NT2/D1 (cell line): ENCODE data around the gene OMP.

Experiments used
- SUZ12 ChIP-seq: IDR thresholded peaks from 2 replicates; pipeline ENCODE4 v1.6.1; 2011; ENCODE audit not compliant: insufficient read length, insufficient read depth; ENCODE audit errors: extremely low read depth
- YY1 ChIP-seq: IDR thresholded peaks from 2 replicates; pipeline ENCODE4 v1.6.1; 2011; ENCODE audit not compliant: insufficient read length, insufficient read depth
- ZNF274 ChIP-seq: IDR thresholded peaks from 2 replicates; pipeline ENCODE4 v1.6.1; 2011; ENCODE audit warnings: mild to moderate bottlenecking, low read depth, low read length

DNA sequence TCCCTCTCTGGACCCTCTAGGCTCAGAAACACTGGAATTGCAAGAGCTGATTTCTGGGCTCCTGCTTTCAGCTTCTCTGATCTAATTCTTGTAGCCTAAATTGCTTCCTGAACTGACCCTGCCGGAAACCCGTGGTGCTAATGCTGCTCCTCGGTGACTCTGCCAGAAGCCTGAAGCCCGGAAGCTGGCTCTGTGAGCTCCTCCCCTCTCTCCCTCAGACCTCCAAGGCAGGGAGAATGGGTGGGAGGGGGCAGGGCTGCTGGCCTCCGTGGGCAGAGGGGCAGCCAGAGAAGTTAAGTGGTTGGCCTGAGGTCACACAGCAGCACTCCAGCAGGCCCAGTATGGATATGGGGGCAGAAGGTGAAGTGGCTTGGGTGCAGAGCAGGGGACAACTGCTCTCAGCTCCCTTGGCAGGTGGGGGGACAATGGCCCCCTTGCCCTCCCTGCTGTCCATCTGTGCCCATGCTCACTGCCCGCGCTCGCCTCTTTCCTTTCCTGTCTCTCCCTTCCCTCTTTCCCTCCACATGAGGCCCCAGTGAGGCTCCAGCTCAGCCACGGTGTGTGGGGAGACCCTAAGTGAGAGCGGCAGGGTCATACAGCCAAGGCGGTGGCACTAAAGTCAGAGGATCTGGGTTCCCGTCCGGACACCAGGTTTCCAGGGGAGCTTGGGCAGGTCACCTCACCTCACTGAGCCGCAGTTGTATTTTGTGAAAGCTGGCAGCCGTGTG is 19.6 kb upstream of the OMP start:
- no peak for TF ChIP-seq YY1
- TF ChIP-seq SUZ12, result no peak
- no peak for TF ChIP-seq ZNF274
